Measurements from ENCODE around the gene PIGH.

Gene PIGH

DNA sequence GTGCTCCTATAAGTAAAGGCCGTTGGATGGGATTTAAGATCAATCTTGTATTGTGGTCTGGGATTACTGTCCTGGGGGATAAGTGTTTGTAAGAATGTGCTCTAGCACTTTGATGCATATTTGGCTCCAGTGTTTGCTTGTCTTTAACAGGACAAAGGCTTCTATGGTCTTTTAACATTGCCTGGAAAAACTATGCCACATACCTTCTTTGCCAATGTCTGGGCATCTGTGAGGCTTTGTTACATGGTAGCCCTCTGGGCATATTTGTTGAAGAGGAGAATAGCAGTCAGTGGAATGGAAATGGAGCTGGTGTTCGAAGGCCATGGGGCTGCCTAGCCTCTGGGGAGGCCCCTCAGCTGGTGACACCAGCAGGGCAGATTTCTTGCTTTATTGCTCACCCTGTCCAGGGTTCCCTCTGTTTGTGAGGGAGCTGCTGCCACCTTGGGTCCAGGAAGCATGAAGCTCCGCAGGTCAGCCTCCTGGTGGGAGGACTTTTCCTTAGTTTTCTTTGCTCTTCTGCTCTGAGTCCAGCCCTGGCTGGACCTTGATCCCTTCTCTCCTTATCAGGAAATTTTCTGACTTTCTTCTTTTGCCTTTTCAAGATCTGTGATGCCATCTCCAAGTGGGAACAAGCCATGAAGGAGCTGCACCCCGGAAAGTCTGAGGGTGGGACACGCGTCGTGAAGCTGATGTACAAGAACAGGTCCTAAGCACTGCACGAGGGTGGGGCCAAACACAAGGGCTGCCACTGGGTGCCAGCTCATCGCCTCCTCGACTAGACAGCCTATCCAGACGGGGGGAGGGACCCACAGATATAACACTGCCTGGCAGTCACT is 19.5 kb downstream of the PIGH start:
- Histone ChIP-seq H3K4me1 (ENCODE audit: insufficient read depth, low read length, poor library complexity, severe bottlenecking) (no peaks in the 10 kb centered on the region), H3K27me3 (ENCODE audit: insufficient read depth, low read length, poor library complexity, severe bottlenecking) (no peaks in the 10 kb centered on the region), H3K9me2 (replicated peaks; ENCODE audit: low read depth, low read length) (no peaks in the 10 kb centered on the region), H3K4me3 (ENCODE audit: low read length, poor library complexity, severe bottlenecking) (no peak overlapping the region), H3K4me2 (ENCODE audit: low read depth, low read length, poor library complexity, severe bottlenecking) (no peak overlapping the region), H3K36me3 (ENCODE audit: insufficient read depth, low read length) (no peaks in the 10 kb centered on the region), H3K79me2 (ENCODE audit: insufficient read depth, low read length) (no peaks in the 10 kb centered on the region), H3F3A (ENCODE audit: low read depth) (no peaks in the 10 kb centered on the region), H2AFZ (ENCODE audit: low read length) (no peak overlapping the region), H3K9ac (ENCODE audit: low read depth, low read length, poor library complexity, severe bottlenecking) (no peak overlapping the region), H3K9me3 (ENCODE audit: insufficient read depth, low read depth, low read length) (no peaks in the 10 kb centered on the region), H4K20me1 (ENCODE audit: insufficient read depth, low read length, poor library complexity, severe bottlenecking) (no peaks in the 10 kb centered on the region)
- TF ChIP-seq, protein P1, sequence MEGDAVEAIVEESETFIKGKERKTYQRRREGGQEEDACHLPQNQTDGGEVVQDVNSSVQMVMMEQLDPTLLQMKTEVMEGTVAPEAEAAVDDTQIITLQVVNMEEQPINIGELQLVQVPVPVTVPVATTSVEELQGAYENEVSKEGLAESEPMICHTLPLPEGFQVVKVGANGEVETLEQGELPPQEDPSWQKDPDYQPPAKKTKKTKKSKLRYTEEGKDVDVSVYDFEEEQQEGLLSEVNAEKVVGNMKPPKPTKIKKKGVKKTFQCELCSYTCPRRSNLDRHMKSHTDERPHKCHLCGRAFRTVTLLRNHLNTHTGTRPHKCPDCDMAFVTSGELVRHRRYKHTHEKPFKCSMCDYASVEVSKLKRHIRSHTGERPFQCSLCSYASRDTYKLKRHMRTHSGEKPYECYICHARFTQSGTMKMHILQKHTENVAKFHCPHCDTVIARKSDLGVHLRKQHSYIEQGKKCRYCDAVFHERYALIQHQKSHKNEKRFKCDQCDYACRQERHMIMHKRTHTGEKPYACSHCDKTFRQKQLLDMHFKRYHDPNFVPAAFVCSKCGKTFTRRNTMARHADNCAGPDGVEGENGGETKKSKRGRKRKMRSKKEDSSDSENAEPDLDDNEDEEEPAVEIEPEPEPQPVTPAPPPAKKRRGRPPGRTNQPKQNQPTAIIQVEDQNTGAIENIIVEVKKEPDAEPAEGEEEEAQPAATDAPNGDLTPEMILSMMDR (conservative IDR thresholded peaks at IDR 0.05; ENCODE audit: low read length), result no peak
- TF ChIP-seq EZH2phosphoT487 (IDR thresholded peaks at IDR 0.05; ENCODE audit: borderline replicate concordance), result no peak

DNA sequence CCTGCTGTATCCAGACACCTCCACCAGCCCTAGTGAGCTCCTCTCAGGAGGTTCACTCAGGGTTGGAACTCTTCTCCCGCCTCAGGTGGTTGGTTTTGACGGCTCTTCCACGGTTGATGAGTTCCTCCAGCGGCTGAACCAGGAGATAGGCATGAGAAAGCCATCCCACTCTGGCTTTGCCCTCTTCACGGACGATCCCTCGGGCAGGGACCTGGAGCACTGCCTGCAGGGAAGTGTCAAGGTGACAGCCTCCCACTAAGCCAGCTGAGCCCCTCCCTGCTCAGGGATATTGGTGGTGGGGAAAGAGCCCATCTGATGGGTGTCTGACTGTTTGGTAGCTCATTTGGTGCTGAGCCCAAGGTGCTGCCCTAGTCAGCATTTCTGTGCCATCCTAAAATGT is 20.4 kb downstream of the PIGH start:
- Histone ChIP-seq H3K9me3 (ENCODE audit: insufficient read depth, low read depth, low read length) (no peaks in the 10 kb centered on the region), H3K4me1 (ENCODE audit: insufficient read depth, low read length, poor library complexity, severe bottlenecking) (no peaks in the 10 kb centered on the region), H3K4me3 (ENCODE audit: low read length, poor library complexity, severe bottlenecking) (no peak overlapping the region), H3K36me3 (ENCODE audit: insufficient read depth, low read length) (no peaks in the 10 kb centered on the region), H4K20me1 (ENCODE audit: insufficient read depth, low read length, poor library complexity, severe bottlenecking) (no peaks in the 10 kb centered on the region), H3K9ac (ENCODE audit: low read depth, low read length, poor library complexity, severe bottlenecking) (no peak overlapping the region), H3K9me2 (replicated peaks; ENCODE audit: low read depth, low read length) (no peaks in the 10 kb centered on the region), H3K79me2 (ENCODE audit: insufficient read depth, low read length) (no peaks in the 10 kb centered on the region), H2AFZ (ENCODE audit: low read length) (no peak overlapping the region), H3F3A (ENCODE audit: low read depth) (no peaks in the 10 kb centered on the region), H3K27me3 (ENCODE audit: insufficient read depth, low read length, poor library complexity, severe bottlenecking) (no peaks in the 10 kb centered on the region), H3K4me2 (ENCODE audit: low read depth, low read length, poor library complexity, severe bottlenecking) (no peak overlapping the region)
- TF ChIP-seq, protein P1 (conservative IDR thresholded peaks at IDR 0.05; ENCODE audit: low read length), result no peak
- no peak for TF ChIP-seq EZH2phosphoT487 (IDR thresholded peaks at IDR 0.05; ENCODE audit: borderline replicate concordance)

DNA sequence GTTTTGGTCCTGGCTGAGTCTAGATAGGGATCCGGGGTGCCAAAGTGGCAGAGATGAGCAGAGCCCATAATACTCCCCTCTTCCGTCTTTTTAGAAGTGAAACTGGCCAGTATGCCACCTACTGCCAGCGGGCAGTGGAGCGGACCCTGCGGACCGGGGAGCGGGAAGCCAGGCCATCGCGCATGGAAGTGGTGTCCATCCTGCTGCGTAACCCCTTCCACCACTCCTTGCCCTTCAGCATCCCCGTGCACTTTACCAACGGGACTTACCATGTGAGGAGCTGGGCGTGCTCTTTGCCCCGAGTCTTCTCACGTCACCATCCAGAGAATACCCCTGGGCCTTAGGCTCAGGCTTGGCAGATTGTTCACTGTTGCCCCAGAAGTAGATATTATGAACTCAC is 21.0 kb downstream of the PIGH start:
- Histone ChIP-seq H3F3A (ENCODE audit: low read depth) (no peaks in the 10 kb centered on the region), H3K36me3 (ENCODE audit: insufficient read depth, low read length) (no peaks in the 10 kb centered on the region)
- TF ChIP-seq EZH2phosphoT487 (IDR thresholded peaks at IDR 0.05; ENCODE audit: borderline replicate concordance), result no peak
- TF ChIP-seq, protein P1 (conservative IDR thresholded peaks at IDR 0.05; ENCODE audit: low read length), result no peak

More for the DNA sequence above, 21.0 kb downstream of the PIGH start:
- Histone ChIP-seq H3K9me3 (ENCODE audit: insufficient read depth, low read depth, low read length) (no peaks in the 10 kb centered on the region), H2AFZ (ENCODE audit: low read length) (no peak overlapping the region), H3K4me1 (ENCODE audit: insufficient read depth, low read length, poor library complexity, severe bottlenecking) (no peaks in the 10 kb centered on the region), H3K4me3 (ENCODE audit: low read length, poor library complexity, severe bottlenecking) (no peak overlapping the region), H4K20me1 (ENCODE audit: insufficient read depth, low read length, poor library complexity, severe bottlenecking) (no peaks in the 10 kb centered on the region), H3K4me2 (ENCODE audit: low read depth, low read length, poor library complexity, severe bottlenecking) (no peak overlapping the region), H3K79me2 (ENCODE audit: insufficient read depth, low read length) (no peaks in the 10 kb centered on the region), H3K27me3 (ENCODE audit: insufficient read depth, low read length, poor library complexity, severe bottlenecking) (no peaks in the 10 kb centered on the region), H3K9ac (ENCODE audit: low read depth, low read length, poor library complexity, severe bottlenecking) (no peak overlapping the region), H3K9me2 (replicated peaks; ENCODE audit: low read depth, low read length) (no peaks in the 10 kb centered on the region)
